ENCODE data around the gene TMEM50B. TPM values are rescaled to one million over a fixed set of nuclear protein-coding genes. Genes with fewer than 3 reads are reported as not detected.

Gene TMEM50B
- total and polyA plus RNA-seq, 2 of the 8 experiments (the other 6 are each of a cell fraction or from before 2014, with no cell fraction given), result 16.8 to 20.5 TPM

DNA sequence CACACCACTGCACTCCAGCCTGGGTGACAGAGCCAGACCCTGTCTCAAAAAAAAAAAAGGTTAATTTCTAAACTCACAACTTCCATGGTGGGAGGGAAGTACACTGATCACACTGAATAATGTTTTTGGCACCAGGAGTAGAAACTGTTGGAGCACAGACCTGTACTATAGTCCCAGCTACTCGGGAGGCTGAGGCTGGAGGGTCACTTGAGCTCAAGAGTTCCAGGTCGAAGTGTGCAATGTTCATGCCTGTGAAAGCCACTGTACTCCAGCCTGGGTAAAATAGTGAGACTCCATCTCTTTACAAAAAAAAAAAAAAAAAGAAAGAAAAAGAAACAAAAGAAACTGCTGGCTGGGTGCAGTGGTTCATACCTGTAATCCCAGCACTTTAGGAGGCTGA lies 35.3 kb downstream of the TMEM50B start:
- Histone ChIP-seq H2AK5ac (ENCODE audit: low read depth, low read length) (no peak overlapping the region), H2AFZ (ENCODE audit: low read length) (no peak overlapping the region), H3K27me3 (replicated peaks in 1 of 4; ENCODE audit: control insufficient read depth in 3 of 4, extremely low read depth in 1 of 4, insufficient read depth in 3 of 4, low read length in 3 of 4) (no peaks in the 10 kb centered on the region), H4K20me1 (replicated peaks in 1 of 2; ENCODE audit: control insufficient read depth in 1 of 2, insufficient read depth in 2 of 2, low read length in 2 of 2) (no peaks in the 10 kb centered on the region), H2BK20ac (ENCODE audit: low read length) (no peak overlapping the region), H3K4me3 (ENCODE audit: extremely low read depth in 1 of 4, insufficient read depth in 2 of 4, low read depth in 3 of 4, low read length in 4 of 4) (no peak overlapping the region), H3K14ac (ENCODE audit: insufficient read length) (no peak overlapping the region), H4K8ac (ENCODE audit: extremely low read depth, insufficient read depth, low read length) (no peak overlapping the region), H2BK12ac (ENCODE audit: low read depth, low read length) (no peak overlapping the region), H3K79me2 (ENCODE audit: control insufficient read depth in 1 of 2, insufficient read depth in 2 of 2, low read length in 2 of 2) (no peaks in the 10 kb centered on the region), H2BK5ac (ENCODE audit: low read depth, low read length) (no peak overlapping the region), H3K23ac (ENCODE audit: insufficient read length) (no peak overlapping the region), H3K4ac (replicated peaks; ENCODE audit: insufficient read length, low read depth, low read length) (no peak overlapping the region), H3K9me3 (ENCODE audit: insufficient read depth in 2 of 2, low read depth in 1 of 2, low read length in 1 of 2) (no peaks in the 10 kb centered on the region), H3K79me1 (ENCODE audit: low read depth, low read length) (no peaks in the 10 kb centered on the region), H4K5ac (ENCODE audit: insufficient read length, low read depth, low read length) (no peak overlapping the region), H3K4me1 (replicated peaks in 1 of 4; ENCODE audit: control insufficient read depth in 3 of 4, insufficient read depth in 4 of 4, low read length in 3 of 4) (no peaks in the 10 kb centered on the region), H3K4me2 (ENCODE audit: insufficient read depth in 1 of 2, low read depth in 2 of 2, low read length in 2 of 2) (no peak overlapping the region), H2BK15ac (ENCODE audit: low read length) (no peak overlapping the region), H3K23me2 (ENCODE audit: low read depth, low read length) (no peaks in the 10 kb centered on the region), H3K36me3 (ENCODE audit: control insufficient read depth in 2 of 4, insufficient read depth in 4 of 4, low read length in 3 of 4) (no peaks in the 10 kb centered on the region), H2BK120ac (replicated peaks; ENCODE audit: low read depth, low read length) (no peak overlapping the region), H3K18ac (ENCODE audit: extremely low read depth, low read length) (no peak overlapping the region), H3K56ac (replicated peaks; ENCODE audit: insufficient read length, low read depth, low read length) (no peak overlapping the region), H3K27ac (ENCODE audit: low read depth, low read length) (no peak overlapping the region), H3K9ac (replicated peaks in 1 of 4; ENCODE audit: extremely low read depth in 1 of 4, low read depth in 3 of 4, low read length in 3 of 4) (no peak overlapping the region), H4K91ac (replicated peaks; ENCODE audit: insufficient read length, low read length) (no peak overlapping the region)
- FAIRE-seq (no peak), DNase-seq (ENCODE audit: low read depth in 1 of 2, low spot score in 2 of 2) (no peak)
- 54% methylated on average over 2 of the region's 2 CpGs; no CpG with 5 or more reads in 1 of the 2 experiments for WGBS, 2 experiments (ENCODE audit: extremely low coverage in 1 of 2, insufficient coverage in 1 of 2, insufficient read length in 1 of 2, insufficient replicate concordance in 2 of 2, low coverage in 1 of 2, low lambda C conversion rate in 2 of 2, missing lambda C conversion rate in 1 of 2)
- CTCF ChIA-PET (ENCODE audit: partially characterized antibody), result interaction anchor here (0.6 to 4.3 kb wide), 38 partner anchors 9 to 1102 kb away, joined by 3 to 39 read pairs (median 4); partner anchors contain the start of gene TMEM50B
- POLR2A ChIA-PET (ENCODE audit: partially characterized antibody), result interaction anchor here (1.3 to 2.0 kb wide), 3 partner anchors 82 to 245 kb away, joined by 3 to 5 read pairs (median 5); no protein-coding TSS in a partner anchor
- TF ChIP-seq CEBPB (IDR thresholded peaks at IDR 0.05; ENCODE audit: low read depth, low read length) (no peak), ATF2 (IDR thresholded peaks at IDR 0.05; ENCODE audit: low read length) (no peak)
